ENCODE data around the gene CCNI2.

The CCNI2 gene, protein sequence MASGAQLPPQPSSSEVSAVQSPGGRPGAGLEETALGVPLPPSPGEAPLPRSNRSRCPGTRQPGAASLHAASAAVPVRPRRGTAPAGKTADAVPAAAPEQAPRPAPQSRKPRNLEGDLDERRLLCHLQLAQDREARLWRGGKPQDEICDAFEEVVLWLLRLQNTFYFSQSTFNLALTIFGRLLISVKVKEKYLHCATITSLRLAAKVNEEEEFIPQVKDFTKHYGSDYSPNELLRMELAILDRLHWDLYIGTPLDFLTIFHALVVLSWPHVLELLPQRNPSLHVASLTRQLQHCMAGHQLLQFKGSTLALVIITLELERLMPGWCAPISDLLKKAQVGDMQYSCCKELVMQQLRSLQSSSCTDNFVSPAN

DNA sequence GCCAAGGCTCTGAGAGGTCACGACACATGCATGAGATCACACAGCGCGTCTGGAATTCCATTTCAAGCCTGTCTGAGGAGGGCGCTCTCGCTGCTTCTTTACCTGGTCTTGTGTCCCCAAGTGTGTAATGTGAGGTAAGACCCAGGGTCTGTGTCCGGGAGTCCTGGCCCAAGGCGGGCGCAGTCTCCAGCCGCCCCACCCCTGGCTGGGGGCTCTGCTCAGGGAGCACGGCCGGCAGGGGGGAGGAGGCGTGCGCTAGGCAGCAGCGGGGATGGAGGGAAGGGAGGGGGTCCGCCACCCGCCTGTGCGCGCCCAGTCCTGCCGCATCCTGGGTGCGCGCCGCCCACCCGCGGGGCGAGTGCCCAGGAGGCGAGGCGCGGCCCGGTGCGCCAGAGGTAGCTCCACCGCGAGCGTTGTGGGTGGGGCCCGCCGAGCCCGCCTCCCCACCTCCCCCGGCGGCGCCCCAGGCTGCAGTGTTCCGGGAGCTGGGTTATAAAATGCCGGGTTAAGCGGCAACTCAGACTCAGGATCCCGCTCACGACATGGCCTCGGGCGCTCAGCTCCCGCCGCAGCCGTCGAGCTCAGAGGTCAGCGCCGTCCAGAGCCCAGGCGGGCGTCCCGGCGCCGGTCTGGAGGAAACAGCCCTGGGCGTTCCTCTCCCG, at the start of gene CCNI2:
TSS of gene CCNI2 (plus strand) at position 473 of the 662 bp plus-strand sequence. CDS start at position 543, 70 bp downstream.
- TF ChIP-seq, protein P1, sequence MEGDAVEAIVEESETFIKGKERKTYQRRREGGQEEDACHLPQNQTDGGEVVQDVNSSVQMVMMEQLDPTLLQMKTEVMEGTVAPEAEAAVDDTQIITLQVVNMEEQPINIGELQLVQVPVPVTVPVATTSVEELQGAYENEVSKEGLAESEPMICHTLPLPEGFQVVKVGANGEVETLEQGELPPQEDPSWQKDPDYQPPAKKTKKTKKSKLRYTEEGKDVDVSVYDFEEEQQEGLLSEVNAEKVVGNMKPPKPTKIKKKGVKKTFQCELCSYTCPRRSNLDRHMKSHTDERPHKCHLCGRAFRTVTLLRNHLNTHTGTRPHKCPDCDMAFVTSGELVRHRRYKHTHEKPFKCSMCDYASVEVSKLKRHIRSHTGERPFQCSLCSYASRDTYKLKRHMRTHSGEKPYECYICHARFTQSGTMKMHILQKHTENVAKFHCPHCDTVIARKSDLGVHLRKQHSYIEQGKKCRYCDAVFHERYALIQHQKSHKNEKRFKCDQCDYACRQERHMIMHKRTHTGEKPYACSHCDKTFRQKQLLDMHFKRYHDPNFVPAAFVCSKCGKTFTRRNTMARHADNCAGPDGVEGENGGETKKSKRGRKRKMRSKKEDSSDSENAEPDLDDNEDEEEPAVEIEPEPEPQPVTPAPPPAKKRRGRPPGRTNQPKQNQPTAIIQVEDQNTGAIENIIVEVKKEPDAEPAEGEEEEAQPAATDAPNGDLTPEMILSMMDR (IDR thresholded peaks at IDR 0.05; ENCODE audit: control insufficient read depth, extremely low read depth, insufficient read depth): no peak
- no peak for DNase-seq (ENCODE audit: low read depth)
- no peak within 1 kb of the TSS for H3K4me3 ChIP-seq (ENCODE audit: low read depth, low read length)

DNA sequence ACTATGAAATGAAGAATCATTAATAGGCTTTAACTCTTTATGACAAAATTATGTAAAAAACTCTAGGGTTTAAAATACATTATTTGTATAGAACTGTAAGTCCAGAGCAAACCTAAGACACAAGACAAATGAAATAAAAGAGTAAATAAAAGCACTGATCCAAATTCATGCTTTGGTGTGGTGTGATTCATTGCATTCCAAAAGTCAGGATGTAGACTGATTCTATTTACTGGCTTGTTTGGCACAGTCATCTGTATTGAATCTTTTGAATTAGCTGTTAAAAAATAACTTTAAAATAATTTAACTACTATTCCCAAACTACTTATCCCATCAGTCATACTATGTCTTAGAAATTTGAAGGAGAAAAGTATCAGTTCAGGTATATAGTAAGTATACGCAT, 42.4 kb upstream of the CCNI2 start:
- no peak overlapping the region for H3K4me3 ChIP-seq (ENCODE audit: low read depth, low read length)
- no peak for DNase-seq (ENCODE audit: low read depth)
- TF ChIP-seq, protein P1 (IDR thresholded peaks at IDR 0.05; ENCODE audit: control insufficient read depth, extremely low read depth, insufficient read depth): no peak

DNA sequence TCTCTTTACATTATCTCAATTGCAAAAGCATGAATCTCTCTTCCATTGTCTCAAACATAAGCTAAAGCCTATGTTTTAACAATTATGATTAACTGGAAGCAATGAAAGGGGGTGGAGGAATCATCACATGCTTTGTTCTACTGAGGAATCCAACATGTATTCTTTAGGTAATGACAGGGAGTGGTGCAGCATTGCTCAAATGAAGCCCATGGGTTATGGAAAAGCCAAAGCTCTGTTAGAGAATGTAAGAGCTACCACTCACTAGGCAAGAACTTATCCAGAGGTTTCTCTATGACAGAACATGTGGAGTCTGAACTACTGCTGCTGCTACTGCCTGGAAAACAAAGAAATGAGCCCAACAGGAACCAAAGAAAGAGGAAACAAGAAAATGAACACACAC, 38.6 kb upstream of the CCNI2 start:
- TF ChIP-seq, protein P1 (IDR thresholded peaks at IDR 0.05; ENCODE audit: control insufficient read depth, extremely low read depth, insufficient read depth): no peak
- no peak for DNase-seq (ENCODE audit: low read depth)
- H3K4me3 ChIP-seq (ENCODE audit: low read depth, low read length): no peak overlapping the region

DNA sequence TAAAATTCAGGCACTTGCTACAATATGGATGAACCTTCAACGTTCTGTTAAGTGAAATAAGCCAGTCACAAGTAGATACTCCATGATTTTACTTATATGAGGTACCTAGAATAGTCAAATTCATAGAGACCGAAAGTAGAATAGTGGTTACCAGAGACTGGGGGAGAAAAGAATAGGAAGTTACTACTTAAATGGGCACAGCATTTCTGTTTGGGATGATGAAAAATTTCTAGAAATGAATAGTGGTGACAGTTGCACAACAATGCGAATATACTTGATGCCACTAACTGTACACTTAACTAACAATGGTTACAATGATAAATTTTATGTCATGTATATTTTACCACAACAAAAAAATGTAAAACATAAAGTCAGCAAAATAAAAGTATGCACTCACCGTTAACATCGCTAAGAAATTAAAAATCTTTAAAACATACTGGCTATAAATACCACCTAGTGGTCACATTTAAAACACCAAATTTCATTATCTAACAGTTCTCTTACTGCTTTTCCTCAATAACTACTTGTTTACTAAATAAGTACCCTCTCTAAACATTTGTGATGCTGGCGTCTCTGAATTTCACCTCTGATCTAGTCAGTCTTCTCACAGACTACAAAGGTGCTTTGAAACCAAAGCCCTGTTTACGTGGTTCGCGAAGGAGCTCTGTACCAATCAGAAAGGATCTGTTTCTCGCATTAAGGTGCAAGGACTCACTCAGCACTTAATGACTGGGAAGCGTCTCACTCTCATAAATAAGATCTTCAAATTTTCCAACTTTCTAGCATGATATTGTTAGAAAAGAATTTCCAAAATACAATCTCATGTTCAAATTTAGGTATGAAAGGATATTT, 32.5 kb upstream of the CCNI2 start:
- TF ChIP-seq, protein P1 (IDR thresholded peaks at IDR 0.05; ENCODE audit: control insufficient read depth, extremely low read depth, insufficient read depth): 0 out of 2 replicates have a peak, but pooled peaks have one; percentile 20
- no peak for DNase-seq (ENCODE audit: low read depth)
- H3K4me3 ChIP-seq (ENCODE audit: low read depth, low read length): no peak overlapping the region

DNA sequence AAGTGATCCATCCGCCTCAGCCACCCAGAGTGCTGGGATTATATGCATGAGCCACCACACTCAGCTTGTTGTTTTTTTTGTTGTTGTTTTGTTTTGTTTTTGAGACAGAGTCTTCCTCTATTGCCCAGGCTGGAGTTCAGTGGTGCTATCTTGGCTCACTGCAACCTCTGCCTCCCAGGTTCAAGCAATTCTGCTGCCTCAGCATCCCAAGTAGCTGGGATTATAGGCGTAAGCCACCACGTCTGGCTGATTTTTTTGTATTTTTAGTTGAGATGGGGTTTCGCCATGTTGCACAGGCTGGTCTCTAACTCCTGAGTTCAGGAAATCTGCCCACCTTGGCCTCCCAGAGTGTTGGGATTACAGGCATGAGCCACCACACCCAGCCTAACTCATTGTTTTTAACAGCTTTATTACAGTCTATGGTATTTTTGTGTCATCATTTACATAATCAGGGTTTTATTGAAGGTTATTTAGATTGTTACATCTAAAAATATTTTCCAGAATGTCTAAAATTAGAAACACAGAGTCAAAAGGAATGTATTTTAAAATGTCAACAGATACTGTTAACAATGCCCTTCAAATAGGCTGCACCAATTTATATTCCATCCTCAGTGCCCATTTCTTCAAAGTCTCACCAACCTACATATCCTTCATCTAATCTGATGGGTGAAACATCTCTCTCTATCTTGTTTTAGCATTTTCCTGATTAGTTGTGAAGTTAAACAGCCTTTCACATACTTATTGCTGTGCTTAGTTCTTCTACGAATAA, 28.5 kb upstream of the CCNI2 start:
- no peak overlapping the region for H3K4me3 ChIP-seq (ENCODE audit: low read depth, low read length)
- DNase-seq (ENCODE audit: low read depth): no peak
- TF ChIP-seq, protein P1 (IDR thresholded peaks at IDR 0.05; ENCODE audit: control insufficient read depth, extremely low read depth, insufficient read depth): no peak

DNA sequence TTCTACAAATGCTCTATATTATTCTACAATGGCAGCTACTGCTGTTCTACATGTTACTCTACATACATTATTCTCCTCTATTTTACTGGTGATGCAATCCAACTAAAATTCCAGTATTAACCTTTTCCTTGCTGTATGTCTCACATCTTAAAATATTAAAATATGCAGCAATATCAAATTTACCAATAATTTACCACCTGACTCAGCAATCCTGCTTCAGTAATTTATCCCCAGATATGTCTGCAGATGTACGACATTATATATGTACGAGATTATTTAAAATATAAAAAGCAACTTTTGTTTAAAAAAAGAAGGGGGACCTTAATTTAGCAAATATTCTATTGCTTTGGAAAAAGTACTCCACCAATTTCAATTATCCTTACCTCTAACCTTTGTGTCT, 21.5 kb upstream of the CCNI2 start:
- no peak for DNase-seq (ENCODE audit: low read depth)
- no peak overlapping the region for H3K4me3 ChIP-seq (ENCODE audit: low read depth, low read length)
- TF ChIP-seq, protein P1 (IDR thresholded peaks at IDR 0.05; ENCODE audit: control insufficient read depth, extremely low read depth, insufficient read depth): no peak
